Pulmonary artery endothelial cell (primary cell): ENCODE data around the gene RMI2. TPM values are rescaled to one million over a fixed set of nuclear protein-coding genes. Genes with fewer than 3 reads are reported as not detected.

Experiments
- DNase-seq: peaks from one replicate; pipeline ENCODE4 v3.0.0-alpha.2; 2011; ENCODE audit warnings: low read depth, low spot score
- total RNA-seq: library from RNA; depleted of rRNA; stranded (reverse); fragments of >200 nt; gene quantifications from 2 replicates; pipeline ENCODE4 v1.2.3, GENCODE V29; 2014

Gene RMI2
- total RNA-seq, 1 donor from 2014 or later = 5.9 TPM

DNA sequence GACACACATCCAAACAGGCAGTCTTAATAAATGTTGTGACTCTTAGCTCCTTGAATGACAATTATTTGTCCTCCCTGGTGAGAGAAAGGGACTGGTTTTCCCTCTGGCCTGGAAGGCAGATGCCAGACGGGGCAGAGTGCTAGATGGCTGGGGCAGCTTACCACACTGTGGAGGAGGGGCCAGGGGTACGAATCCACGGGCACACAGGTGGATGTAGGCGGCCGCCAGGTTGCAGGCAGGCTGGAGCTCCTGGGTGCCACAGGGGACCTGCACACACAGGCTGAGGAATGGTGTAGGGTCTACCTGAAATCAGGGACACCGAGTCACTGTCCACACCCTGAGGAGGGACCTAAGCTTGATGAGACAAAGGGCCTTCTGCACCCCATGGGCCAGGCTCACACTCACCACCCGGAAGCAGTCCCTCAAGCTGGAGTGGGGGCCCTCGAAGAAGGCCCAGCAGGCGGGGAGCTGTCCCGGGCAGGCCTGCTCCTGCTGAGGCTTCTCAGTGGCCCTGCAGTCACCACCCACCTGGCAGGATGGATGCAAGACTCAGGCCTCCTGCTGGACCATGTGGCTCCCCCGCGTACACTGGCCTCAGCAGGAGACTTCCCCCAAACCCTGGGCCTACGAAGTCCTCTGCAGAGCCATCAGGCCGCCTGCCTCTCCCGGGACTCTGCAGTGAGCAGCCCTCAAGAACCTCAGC, 38.4 kb downstream of the RMI2 start:
- no peak for DNase-seq

GRCh38 chr16:11384184-11384955, 39.1 kb downstream of the RMI2 start:
- no peak for DNase-seq

- no peak for DNase-seq
These were observed 39.8 kb downstream of the RMI2 start for GRCh38 chr16:11384956-11385586.

GRCh38 chr16:11386054-11386680, 40.9 kb downstream of the RMI2 start:
- DNase-seq = no peak

GRCh38 chr16:11386791-11387546, 41.7 kb downstream of the RMI2 start:
- no peak for DNase-seq

GRCh38 chr16:11389083-11389482, 43.8 kb downstream of the RMI2 start:
- DNase-seq = no peak

- no peak for DNase-seq
These were observed 44.6 kb downstream of the RMI2 start for GRCh38 chr16:11389631-11390565.

DNA sequence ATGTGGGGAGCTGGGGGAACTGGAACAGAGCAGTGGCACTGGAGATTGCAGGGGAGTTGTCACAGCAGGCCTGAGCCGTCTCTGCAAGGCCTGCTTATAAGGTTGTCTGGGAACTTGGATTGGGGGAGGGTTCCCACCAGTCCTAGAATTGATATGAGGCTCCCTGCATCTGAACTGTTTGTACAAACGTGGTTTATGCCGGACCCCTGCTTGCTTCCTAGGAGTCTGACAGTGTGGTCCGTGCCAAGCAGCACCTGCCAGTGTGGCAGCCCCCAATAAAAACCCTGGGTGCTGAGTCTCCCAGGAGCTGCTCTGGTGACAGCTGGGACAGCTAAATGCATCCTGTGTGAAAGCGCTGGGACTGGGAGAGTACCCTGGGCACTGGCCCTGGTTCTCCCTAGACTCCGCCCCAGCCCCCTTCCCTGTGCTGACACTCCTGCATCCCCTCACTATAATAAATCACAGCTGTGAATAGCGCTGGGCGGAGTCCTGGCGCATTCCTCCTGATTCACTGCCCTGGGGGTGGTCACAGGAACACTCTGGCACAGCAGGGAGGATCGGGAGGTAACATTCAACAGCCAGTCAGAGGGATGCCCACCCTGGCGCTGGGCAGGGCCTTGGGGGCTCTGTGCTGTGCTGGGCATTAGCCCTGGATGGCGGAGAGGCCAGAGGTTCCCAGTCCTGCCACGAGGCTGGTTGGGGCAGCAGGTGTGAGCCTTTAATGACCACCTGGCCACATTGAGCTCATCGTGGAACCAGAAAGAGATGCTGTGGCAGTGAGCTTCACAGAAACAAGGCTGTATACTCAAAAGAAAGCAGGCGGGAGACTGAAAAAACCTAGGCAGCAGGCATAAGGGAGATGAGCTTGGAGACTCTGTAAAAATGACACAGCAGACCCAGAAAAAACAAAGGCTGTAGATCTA, 45.6 kb downstream of the RMI2 start:
- no peak for DNase-seq

GRCh38 chr16:11391576-11391975, 46.3 kb downstream of the RMI2 start:
- no peak for DNase-seq

- DNase-seq = no peak
These were observed 46.9 kb downstream of the RMI2 start for GRCh38 chr16:11392041-11392581.

DNA sequence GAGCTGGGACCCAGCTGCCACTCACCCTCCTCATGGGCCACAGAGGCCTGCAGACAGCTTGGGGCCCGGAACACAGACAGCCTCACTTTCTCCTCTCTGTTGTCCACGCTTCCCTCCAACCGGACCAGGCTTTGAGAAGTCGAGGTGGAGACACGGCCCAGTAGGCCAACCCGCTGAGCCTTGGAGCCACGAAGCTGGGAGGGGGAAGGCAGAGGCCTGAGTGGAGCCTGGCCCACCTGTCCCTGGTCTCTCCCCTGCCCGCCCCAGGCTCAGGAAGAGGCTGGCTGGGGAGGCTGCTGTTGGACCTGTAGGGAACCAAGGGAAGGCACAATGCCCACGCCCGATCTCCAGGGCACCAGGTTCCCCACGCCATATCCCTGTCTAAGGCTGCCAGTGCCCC, 48.1 kb downstream of the RMI2 start:
- no peak for DNase-seq

DNA sequence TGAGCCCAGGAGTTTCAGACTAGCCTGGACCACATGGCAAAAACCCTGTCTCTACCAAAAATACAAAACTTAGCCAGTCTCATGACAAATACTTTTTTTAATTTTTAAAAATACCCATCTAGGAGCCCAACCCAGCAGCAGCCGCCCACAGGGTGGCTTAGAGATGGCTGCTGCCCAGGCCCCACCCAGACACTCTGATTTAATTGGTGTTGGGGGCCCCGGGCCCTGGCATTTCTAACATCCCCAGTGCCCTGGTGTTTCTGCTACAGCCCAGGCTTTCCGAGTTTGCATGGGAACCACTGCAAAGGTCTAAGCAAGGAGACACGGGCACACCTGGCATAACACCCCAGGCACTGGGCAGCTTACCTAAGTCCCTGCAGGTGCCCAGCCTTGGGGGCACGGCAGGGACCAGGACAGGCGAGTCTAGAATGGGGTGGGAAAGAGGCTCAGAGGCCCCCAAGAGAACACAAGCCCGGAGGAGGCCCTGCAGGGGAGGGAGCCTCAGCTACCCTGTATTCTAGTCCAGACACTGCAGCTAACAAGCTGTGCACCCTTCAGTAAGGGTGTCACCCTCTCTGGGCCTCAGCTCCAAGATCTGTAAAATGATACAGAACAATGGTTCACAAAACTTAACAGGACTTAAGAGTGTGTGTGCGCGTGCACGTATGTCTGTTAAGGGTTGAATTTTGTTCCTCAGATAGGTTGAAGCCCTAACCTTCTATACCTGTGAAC, 48.8 kb downstream of the RMI2 start:
- DNase-seq = no peak

GRCh38 chr16:11394593-11394960, 49.3 kb downstream of the RMI2 start:
- no peak for DNase-seq

DNA sequence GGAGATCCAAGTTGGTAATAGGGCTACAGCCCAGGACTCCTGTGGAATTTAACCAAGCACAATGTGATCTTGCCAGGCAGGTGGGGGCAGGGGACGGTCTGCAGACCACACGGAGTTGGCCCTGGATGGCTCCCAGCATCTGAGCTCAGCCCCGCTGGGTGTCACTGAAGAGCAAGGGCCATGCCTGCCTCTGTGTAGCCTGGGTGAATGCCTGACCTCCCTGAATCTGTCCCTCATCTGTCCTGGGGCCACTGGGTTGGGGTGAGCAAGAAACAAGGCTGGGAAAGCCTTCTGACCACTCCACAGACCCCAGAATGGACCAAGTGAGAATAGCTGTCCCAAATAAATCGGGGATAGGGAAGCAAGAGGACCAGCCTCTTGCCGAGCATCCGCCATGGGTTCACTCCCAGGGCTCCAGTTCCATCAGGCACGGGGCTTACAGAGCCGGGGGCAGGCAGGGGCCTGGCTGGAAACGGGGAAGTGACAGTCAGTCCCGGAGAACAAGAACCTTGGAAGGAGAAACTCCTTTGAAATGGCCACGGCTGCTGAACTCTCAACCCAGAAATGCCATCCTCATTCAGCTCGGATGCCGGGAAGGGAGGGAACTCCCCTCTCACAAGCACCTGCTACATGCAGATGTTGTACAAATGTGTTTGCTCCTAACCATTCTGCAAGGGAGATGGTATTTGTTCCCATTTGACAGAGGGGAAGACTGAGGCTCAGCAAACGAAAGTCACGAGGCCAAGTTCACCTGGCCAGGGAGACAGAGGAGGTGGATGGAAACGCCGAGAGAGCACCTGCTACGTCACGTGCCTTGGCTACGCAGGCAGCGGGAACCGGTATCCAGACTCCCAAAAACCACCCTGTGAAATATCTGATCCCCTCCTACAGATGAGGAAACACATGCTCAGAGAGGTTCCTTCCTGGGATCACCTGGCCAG, 50.0 kb downstream of the RMI2 start:
- DNase-seq = no peak

- no peak for DNase-seq
These were observed 50.6 kb downstream of the RMI2 start for GRCh38 chr16:11395949-11396240.

- DNase-seq = no peak
These were observed 51.2 kb downstream of the RMI2 start for GRCh38 chr16:11396241-11397048.
